Renal cortical epithelial cell (primary cell): ENCODE measurements around the gene P2RX7. TPM values are rescaled to one million over a fixed set of nuclear protein-coding genes. Genes with fewer than 3 reads are reported as not detected.
"Not testable (repeated sequence)": the region's sequence is repeated elsewhere in the genome, so short reads cannot be mapped to it uniquely, and the experiment has no call there.

ENCODE experiments used
- DNase-seq: peaks from one replicate; pipeline ENCODE4 v3.0.0-alpha.2; 2011; ENCODE audit warnings: low read depth
- total RNA-seq: library from RNA; depleted of rRNA; stranded (reverse); fragments of >200 nt; gene quantifications from 2 replicates; pipeline ENCODE4 v1.2.3, GENCODE V29; 2014

Gene P2RX7
- total RNA-seq, 1 donor from 2014 or later, result 0.10 TPM

- DNase-seq, result no peak
These were observed 70.8 kb downstream of the P2RX7 start for GRCh38 chr12:121203482-121203881.

- DNase-seq, result no peak
These were observed 72.8 kb downstream of the P2RX7 start for GRCh38 chr12:121205491-121205890.

DNA sequence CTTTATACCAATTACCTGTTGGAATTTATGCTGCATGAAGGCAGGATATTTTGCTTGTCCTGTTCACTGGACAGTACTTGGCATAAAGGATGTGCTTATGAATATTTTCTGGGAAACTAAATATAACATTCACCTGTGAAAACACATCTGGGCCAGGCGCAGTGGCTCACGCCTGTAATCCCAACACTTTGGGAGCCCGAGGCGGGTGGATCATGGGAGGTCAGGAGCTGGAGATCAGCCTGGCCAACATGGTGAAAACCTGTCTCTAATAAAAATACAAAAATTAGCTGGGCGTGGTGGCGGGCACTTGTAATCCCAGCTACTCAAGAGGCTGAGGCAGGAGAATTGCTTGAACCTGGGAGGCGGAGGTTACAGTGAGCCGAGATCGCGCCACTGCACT is 75.9 kb downstream of the P2RX7 start:
- DNase-seq, result not testable (repeated sequence)

GRCh38 chr12:121209221-121209620 is 76.5 kb downstream of the P2RX7 start:
- no peak for DNase-seq

DNA sequence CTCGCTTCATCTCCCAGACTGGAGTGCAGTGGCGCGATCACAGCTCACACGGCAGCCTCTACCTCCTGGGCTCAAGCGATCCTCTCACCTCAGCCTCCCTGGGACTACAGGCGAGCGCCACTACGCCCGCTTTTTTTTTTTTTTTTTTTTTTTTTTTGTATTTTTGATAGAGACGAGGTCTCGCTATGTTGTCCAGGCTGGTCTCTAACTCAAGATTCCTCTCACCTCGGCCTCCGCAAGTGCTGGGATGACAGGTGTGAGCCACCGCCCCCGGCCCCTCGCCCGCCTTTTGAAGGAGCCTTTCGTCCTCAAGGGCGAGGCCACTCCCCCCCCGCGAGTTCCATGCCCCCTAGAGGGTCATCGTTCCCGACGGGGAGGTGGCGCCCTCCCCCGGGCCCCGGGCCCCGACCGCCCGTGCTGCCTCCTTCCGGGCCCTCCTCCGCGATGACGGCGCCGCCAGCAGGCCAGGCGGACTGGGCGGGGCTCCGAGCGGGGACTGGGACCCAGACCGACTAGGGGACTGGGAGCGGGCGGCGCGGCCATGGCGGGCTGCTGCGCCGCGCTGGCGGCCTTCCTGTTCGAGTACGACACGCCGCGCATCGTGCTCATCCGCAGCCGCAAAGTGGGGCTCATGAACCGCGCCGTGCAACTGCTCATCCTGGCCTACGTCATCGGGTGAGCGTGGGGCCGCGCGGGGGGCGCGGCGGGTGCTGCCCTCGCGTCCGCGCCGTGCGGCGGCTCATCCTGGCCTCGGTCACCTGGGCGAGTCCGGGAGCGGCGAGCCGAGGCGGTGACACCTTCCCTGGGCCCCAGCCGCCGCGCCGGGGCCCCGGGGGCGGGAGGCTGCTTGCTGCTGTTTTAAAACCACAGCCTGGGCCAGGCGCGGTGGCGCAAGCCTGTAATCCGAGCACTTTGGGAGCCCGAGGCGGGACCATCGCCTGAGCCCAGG is 77.2 kb downstream of the P2RX7 start, which contains the start of gene P2RX4:
Gene P2RX4, plus strand, starts transcription at position 506 of the 949 bp plus-strand sequence. Its CDS starts 36 bp downstream, at position 542.
- peak; percentile 29 for DNase-seq

DNA sequence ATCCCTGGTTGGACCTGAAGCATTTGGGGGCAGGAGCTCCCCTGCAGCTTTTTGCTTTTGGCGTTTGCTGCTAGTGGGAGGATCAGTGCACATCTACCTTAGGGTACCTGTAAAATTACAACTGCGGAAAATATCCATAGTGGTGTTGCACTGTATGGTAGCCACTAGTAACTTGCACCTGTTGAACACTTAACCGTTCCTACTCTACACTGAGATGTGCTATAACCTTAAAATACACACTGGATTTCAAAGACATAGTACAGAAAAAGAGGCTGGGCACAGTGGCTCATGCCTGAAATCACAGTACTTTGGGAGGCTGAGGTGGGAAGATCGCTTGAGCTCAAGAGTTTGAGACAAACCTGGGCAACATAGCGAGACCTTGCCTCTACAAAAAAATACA is 80.2 kb downstream of the P2RX7 start:
- no peak for DNase-seq

DNA sequence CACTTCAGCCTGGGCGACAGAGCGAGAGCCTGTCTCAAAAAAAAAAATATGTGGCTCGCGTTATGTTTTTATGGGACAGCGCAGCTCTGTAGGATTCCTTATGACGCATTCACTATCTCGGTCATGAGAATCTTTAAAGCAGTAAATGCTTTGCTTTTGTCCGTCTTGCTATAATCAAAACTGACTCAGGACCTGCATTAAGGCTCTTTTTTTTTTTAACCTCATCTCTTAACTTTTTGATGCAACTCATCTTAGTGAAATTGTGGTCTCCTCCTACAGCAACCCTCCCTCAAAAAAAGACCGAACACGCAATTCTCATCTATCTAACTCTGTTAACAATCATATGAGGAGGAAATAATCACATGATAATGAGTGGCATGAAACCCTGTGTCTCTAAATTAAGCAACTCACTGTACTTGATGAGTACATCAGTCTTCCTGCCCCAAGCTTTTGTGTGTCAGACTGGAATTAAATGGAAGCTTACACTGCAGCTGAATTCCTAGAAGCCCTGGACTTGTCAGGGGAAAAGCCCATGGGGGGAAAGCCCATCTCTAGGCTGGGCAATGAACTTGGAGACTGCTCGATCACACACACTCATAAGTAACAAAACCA is 81.6 kb downstream of the P2RX7 start:
- peak; percentile 77 for DNase-seq

DNA sequence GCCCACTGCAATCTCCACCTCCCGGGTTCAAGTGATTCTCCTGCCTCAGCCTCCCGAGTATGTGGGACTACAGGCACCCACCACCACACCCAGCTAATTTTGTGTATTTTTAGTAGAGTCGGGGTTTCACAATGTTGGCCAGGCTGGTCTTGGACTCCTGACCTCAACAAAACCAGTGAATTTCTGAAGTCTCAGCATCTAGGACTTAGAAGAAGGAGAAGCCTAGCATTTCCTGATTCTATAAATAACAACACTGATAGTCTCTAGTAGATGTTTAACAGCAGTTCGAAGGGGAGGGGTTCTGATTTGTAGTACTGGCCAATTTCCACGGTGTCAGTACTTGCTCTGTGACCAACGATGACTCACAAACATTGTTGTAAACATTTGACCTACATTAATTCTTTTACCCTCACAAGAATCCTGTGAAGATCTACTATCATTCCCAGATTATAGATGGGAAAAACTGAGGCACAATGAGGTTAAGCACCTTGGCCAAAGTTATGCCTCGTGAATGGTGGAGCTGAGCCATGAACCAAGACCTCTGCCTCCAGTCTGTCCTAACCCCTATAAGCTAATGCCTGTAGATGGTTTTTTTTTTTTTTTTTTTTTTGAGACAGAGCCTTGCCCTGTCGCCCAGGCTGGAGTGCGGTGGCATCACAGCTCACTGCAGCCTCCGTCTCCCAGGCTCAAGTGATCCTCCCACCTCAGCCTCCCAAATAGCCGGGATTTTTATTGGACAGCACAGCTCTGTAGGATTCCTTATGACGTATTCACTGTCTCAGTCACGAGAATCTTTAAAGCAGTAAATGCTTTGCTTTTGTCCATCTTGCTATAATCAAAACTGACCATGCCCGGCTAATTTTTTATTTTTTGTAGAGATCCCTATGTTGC is 82.4 kb downstream of the P2RX7 start:
- DNase-seq, result peak; percentile 99

DNA sequence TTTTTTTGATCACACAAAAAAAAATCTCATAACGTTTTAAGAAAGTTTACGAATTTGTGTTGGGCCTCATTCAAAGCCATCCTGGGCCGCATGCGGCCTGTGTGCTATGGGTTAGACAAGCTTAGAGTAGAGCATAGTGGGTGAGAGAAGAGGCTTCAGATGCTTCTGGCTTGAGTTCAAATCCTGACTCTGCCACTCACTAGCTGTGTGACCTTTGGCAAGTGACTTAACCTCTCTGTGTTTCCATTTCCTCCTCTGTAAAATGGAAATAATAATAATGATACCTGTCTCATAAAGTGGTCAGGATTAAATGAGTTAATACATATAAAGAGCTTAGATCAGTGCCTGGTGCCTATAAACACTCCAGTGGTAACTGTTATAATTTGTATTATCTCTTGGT is 83.4 kb downstream of the P2RX7 start:
- no peak for DNase-seq

DNA sequence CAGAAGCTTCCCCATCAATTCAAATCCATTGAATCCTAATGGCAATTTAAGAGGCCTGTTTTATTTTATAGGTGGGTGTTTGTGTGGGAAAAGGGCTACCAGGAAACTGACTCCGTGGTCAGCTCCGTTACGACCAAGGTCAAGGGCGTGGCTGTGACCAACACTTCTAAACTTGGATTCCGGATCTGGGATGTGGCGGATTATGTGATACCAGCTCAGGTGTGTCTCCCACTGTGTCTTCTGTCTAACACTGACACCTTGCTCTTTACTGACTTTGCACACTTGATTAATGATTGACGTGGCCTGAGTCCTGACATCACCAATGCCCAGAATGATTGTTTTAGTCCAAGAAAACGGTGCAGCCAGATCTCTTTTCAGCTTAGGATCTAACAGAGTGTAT is 84.4 kb downstream of the P2RX7 start:
- peak; percentile 70 for DNase-seq

GRCh38 chr12:121217761-121218160 is 85.1 kb downstream of the P2RX7 start:
- peak; percentile 67 for DNase-seq

GRCh38 chr12:121218588-121219352 is 86.1 kb downstream of the P2RX7 start:
- no peak for DNase-seq

DNA sequence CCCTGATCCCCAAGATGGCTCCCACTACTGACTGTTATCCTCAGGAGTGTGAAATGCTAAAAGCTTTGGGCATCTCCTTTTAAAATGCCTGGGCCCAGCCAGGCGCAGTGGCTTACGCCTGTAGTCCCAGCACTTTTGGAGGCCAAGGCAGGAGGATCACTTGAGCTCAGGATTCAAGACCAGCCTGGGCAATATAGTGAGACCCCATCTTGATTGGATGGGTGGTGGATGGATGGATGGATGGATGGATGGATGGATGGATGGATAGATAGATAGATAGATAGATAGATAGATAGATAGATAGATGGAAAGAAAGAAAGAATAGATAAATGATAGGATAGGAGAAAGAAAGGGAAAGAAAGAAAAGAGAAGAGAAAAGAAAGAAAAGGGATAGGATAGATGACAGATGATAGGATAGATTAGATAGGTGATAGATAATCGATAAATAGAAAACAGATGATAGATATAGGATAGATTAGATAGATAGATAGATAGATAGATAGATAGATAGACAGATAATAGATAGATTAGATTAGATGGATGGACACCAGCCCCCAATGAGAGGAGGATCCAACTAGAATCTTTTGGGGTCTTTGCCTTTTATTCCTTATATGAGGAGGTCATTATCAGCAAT is 86.8 kb downstream of the P2RX7 start:
- DNase-seq, result no peak

- no peak for DNase-seq
These were observed 90.2 kb downstream of the P2RX7 start for GRCh38 chr12:121222847-121223246.

- DNase-seq, result no peak
These were observed 90.9 kb downstream of the P2RX7 start for GRCh38 chr12:121223292-121224285.

GRCh38 chr12:121224591-121224990 is 91.9 kb downstream of the P2RX7 start:
- DNase-seq, result no peak

- DNase-seq, result no peak
These were observed 93.7 kb downstream of the P2RX7 start for GRCh38 chr12:121226399-121226798.

- DNase-seq, result not testable (repeated sequence)
These were observed 94.2 kb downstream of the P2RX7 start for GRCh38 chr12:121226871-121227270.

- peak; percentile 40 for DNase-seq
These were observed 94.6 kb downstream of the P2RX7 start for GRCh38 chr12:121227294-121227693.
